ENCODE measurements around the gene RABL2B.
A peak's percentile ranks its signal among the peaks of the same experiment; 100 is the strongest.

The RABL2B gene

GRCh38 chr22:50738649-50739227 lies 44.7 kb downstream of the RABL2B start:
- DNase-seq (ENCODE audit: low read depth), result no peak

GRCh38 chr22:50737728-50738648 lies 45.4 kb downstream of the RABL2B start, which contains the start of gene ACR:
TSS of gene ACR (plus strand) at chr22:50738204. CDS start at chr22:50738236, 32 bp downstream.
- DNase-seq (ENCODE audit: low read depth), result no peak

GRCh38 chr22:50735739-50736030 lies 47.8 kb downstream of the RABL2B start:
- no peak for DNase-seq (ENCODE audit: low read depth)

- no peak for DNase-seq (ENCODE audit: low read depth)
Measured at GRCh38 chr22:50734986-50735738, 48.3 kb downstream of the RABL2B start.

- DNase-seq (ENCODE audit: low read depth), result no peak
Measured at GRCh38 chr22:50734343-50734771, 49.1 kb downstream of the RABL2B start.

GRCh38 chr22:50733521-50734342 lies 49.7 kb downstream of the RABL2B start:
- DNase-seq (ENCODE audit: low read depth), result no peak

- no peak for DNase-seq (ENCODE audit: low read depth)
Measured at GRCh38 chr22:50732681-50733080, 50.8 kb downstream of the RABL2B start.

GRCh38 chr22:50731811-50732624 lies 51.4 kb downstream of the RABL2B start:
- peak; percentile 16 for DNase-seq (ENCODE audit: low read depth)

GRCh38 chr22:50730941-50731661 lies 52.3 kb downstream of the RABL2B start:
- DNase-seq (ENCODE audit: low read depth), result no peak

GRCh38 chr22:50730013-50730891 lies 53.2 kb downstream of the RABL2B start:
- no peak for DNase-seq (ENCODE audit: low read depth)

GRCh38 chr22:50729391-50730012 lies 53.9 kb downstream of the RABL2B start:
- DNase-seq (ENCODE audit: low read depth), result no peak

- no peak for DNase-seq (ENCODE audit: low read depth)
Measured at GRCh38 chr22:50728523-50728931, 54.9 kb downstream of the RABL2B start.

- DNase-seq (ENCODE audit: low read depth), result no peak
Measured at GRCh38 chr22:50727678-50728522, 55.5 kb downstream of the RABL2B start.

GRCh38 chr22:50726643-50727340 lies 56.6 kb downstream of the RABL2B start:
- DNase-seq (ENCODE audit: low read depth), result no peak

GRCh38 chr22:50725597-50725996 lies 57.8 kb downstream of the RABL2B start:
- DNase-seq (ENCODE audit: low read depth), result no peak

GRCh38 chr22:50724616-50725015 lies 58.8 kb downstream of the RABL2B start:
- DNase-seq (ENCODE audit: low read depth), result no peak

- no peak for DNase-seq (ENCODE audit: low read depth)
Measured at GRCh38 chr22:50723991-50724390, 59.4 kb downstream of the RABL2B start.
